ENCODE results near the gene R3HDM2. TPM values are rescaled to one million over a fixed set of nuclear protein-coding genes. Genes with fewer than 3 reads are reported as not detected.

The R3HDM2 gene
- total and polyA plus RNA-seq, 2 donors (not counting 1 experiment from before 2014, with no cell fraction given), result 104 to 129 TPM

GRCh38 chr12:57224278-57224972 is 206.4 kb downstream of the R3HDM2 start:
- H3K4me2 ChIP-seq (replicated peaks; ENCODE audit: low read depth, low read length, poor library complexity, severe bottlenecking), result peak overlapping the region; percentile 72
- POLR2A ChIA-PET, result interaction anchor here (7.5 kb wide), 1 partner anchor 14 kb away, joined by 89 read pairs; a partner anchor contains a TSS
- peaks cover 0 to 45% (median 0%) of the 10 kb centered on the region in 3 donors for H3K9me3 ChIP-seq (ENCODE audit: control extremely low read depth in 1 of 3, control insufficient read depth in 2 of 3, insufficient read depth in 1 of 3, low read length in 2 of 3)
- H3K4me3 ChIP-seq (ENCODE audit: control extremely low read depth in 1 of 5, extremely low read depth in 1 of 5, insufficient read depth in 1 of 5, low read depth in 2 of 5, low read length in 4 of 5), result no peak overlapping the region
- peaks cover 71% of the 10 kb centered on the region for H3K4me1 Mint-ChIP-seq
- no peak overlapping the region for H3K27ac ChIP-seq (ENCODE audit: low read length in 2 of 2)
- H4K20me1 ChIP-seq (ENCODE audit: control insufficient read depth, insufficient read depth, low read length, poor library complexity, severe bottlenecking), result peaks cover 22% of the 10 kb centered on the region
- CTCF ChIA-PET, result interaction anchor here (0.6 to 31.1 kb wide), 3 partner anchors 8 to 108 kb away, joined by 3 to 838 read pairs (median 360); partner anchors contain the start of gene NXPH4
- intact Hi-C loops (cut with micrococcal nuclease), result no loop called here
- H2AFZ ChIP-seq (ENCODE audit: insufficient read depth, low read depth, low read length, poor library complexity, severe bottlenecking), result peak overlapping the region; percentile 34
- peaks cover 0 to 80% (median 51%) of the 10 kb centered on the region in 4 experiments for H3K27me3 ChIP-seq (replicated peaks in 1 of 4; ENCODE audit: control extremely low read depth in 1 of 4, control insufficient read depth in 3 of 4, insufficient read depth in 4 of 4, low read length in 3 of 4)
- DNase-seq (no peak), ATAC-seq (ENCODE audit: low read depth) (no peak)
- 28% methylated on average over 25 of the region's 30 CpGs for WGBS (ENCODE audit: insufficient coverage)
- H3K4me3 Mint-ChIP-seq, result peak overlapping the region; percentile 34
- peak overlapping the region; percentile 24 for H3K9ac ChIP-seq (ENCODE audit: low read length)
- peaks cover 14% of the 10 kb centered on the region for H3K79me2 ChIP-seq (ENCODE audit: control insufficient read depth, insufficient read depth, low read length)
- no peaks in the 10 kb centered on the region for H3K9me3 Mint-ChIP-seq (ENCODE audit: insufficient read depth)
- no peak for TF ChIP-seq CTCF (IDR thresholded peaks at IDR 0.05)
- TF ChIP-seq EZH2 (IDR thresholded peaks at IDR 0.05; ENCODE audit: borderline replicate concordance, insufficient read depth, low read depth, low read length, poor library complexity, severe bottlenecking), result no peak
- H3K36me3 ChIP-seq (replicated peaks in 1 of 2; ENCODE audit: control extremely low read depth in 1 of 2, control insufficient read depth in 1 of 2, extremely low read depth in 1 of 2, insufficient read depth in 2 of 2, low read length in 1 of 2), result no peaks in the 10 kb centered on the region
- H3K27ac Mint-ChIP-seq, result no peak overlapping the region
- H3K27me3 Mint-ChIP-seq, result peaks cover 46% of the 10 kb centered on the region
- peaks cover 81 to 86% of the 10 kb centered on the region in 2 donors for H3K4me1 ChIP-seq (ENCODE audit: control insufficient read depth in 2 of 2, insufficient read depth in 2 of 2, low read length in 2 of 2)

All from B cell (primary cell).